Adrenal gland (tissue), 5 donors: ENCODE measurements around the gene SYT1.
"Not testable (repeated sequence)": the region's sequence is repeated elsewhere in the genome, so short reads cannot be mapped to it uniquely, and the experiment has no call there.

Source experiments
- POLR2A ChIP-seq, 2 donors: fragments of 450-650 bp; IDR thresholded peaks; one replicate each; pipeline ENCODE4 v1.6.1; 2017; ENCODE audit warnings: antibody characterized with exemption in 2 of 2, mild to moderate bottlenecking in 2 of 2, moderate library complexity in 1 of 2
- TF ChIP-seq, protein P1 (sequence below), 6 experiments: fragments of 450-650 bp in 4 of 6; fragments of 200-600 bp in 2 of 6; sonication (generic) in 1 of 6; IDR thresholded peaks; 1 replicate in 5 of 6; 2 replicates in 1 of 6; pipeline versions ENCODE4 v1.5.1 to v1.8.0; 2016 to 2021; ENCODE audit warnings: antibody characterized with exemption in 6 of 6, mild to moderate bottlenecking in 2 of 6, moderate library complexity in 1 of 6
- donor health status: DM: no; HTN: no; CAD: no.

- TF ChIP-seq, protein P1, sequence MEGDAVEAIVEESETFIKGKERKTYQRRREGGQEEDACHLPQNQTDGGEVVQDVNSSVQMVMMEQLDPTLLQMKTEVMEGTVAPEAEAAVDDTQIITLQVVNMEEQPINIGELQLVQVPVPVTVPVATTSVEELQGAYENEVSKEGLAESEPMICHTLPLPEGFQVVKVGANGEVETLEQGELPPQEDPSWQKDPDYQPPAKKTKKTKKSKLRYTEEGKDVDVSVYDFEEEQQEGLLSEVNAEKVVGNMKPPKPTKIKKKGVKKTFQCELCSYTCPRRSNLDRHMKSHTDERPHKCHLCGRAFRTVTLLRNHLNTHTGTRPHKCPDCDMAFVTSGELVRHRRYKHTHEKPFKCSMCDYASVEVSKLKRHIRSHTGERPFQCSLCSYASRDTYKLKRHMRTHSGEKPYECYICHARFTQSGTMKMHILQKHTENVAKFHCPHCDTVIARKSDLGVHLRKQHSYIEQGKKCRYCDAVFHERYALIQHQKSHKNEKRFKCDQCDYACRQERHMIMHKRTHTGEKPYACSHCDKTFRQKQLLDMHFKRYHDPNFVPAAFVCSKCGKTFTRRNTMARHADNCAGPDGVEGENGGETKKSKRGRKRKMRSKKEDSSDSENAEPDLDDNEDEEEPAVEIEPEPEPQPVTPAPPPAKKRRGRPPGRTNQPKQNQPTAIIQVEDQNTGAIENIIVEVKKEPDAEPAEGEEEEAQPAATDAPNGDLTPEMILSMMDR (IDR thresholded peaks at IDR 0.05), result not testable (repeated sequence)
- TF ChIP-seq POLR2A (IDR thresholded peaks at IDR 0.05), result not testable (repeated sequence)
Measured at GRCh38 chr12:79045149-79045703, 180.7 kb downstream of the SYT1 start.
